Endothelial cell of umbilical vein (primary cell): ENCODE results near the gene DDB1.

Experiments used
- EZH2 ChIP-seq: IDR thresholded peaks from 2 replicates; pipeline ENCODE4 v1.6.1; 2012; ENCODE audit warnings: borderline replicate concordance, low read depth, mild to moderate bottlenecking, moderate library complexity, low read length, inconsistent platforms; ENCODE audit not compliant: severe bottlenecking
- JUN ChIP-seq: IDR thresholded peaks from 2 replicates; pipeline ENCODE4 v1.6.1; 2011; ENCODE audit warnings: borderline replicate concordance, low read depth; ENCODE audit not compliant: insufficient read length, insufficient read depth

DNA sequence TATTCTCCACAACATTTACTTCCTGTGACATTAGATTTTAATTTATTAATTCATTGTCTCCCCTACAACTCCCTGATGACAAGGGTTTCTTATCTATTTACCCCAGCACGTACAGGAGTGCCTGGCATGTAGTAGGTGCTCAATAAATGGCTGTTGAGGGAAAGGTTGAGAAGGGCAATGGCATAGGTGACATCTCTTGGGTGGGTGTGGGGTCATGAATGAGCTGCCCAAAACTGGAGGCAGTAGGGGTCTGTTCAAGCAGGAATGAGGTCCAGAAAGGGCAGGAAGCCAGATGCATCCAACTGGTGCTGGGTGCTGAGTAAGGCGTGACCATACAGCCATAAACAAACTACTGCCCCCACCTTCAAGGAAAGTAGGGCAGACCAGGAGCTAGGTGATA, 40.5 kb downstream of the DDB1 start:
- TF ChIP-seq EZH2 (no peak), JUN (no peak)
